ENCODE measurements around the gene CCDC74A.
"Not testable (repeated sequence)": the region's sequence is repeated elsewhere in the genome, so short reads cannot be mapped to it uniquely, and the experiment has no call there.

CCDC74A gene

DNA sequence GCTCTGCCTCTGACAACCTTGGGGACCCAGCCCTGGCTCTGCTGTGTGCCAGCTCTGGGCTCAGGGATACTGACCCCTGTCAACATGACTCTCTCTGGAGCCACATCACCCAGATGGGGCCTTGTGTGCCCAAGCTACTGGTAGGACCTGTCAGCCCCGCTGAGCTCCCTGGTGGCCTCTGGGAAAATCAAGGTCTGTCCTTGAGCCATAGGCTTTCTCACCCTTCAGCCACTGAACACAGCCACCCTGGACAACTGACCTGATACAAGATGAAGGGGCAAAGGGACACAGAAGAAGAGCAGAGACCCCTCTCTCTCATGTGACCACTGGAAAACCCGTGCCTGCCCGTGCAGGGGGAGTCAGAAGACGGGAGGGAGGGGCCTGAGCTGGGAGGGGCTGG, 7.8 kb downstream of the CCDC74A start:
- no peak for DNase-seq (ENCODE audit: low read depth)
- H3K4me3 ChIP-seq (ENCODE audit: low read length), result no peak overlapping the region
- TF ChIP-seq, protein P1, sequence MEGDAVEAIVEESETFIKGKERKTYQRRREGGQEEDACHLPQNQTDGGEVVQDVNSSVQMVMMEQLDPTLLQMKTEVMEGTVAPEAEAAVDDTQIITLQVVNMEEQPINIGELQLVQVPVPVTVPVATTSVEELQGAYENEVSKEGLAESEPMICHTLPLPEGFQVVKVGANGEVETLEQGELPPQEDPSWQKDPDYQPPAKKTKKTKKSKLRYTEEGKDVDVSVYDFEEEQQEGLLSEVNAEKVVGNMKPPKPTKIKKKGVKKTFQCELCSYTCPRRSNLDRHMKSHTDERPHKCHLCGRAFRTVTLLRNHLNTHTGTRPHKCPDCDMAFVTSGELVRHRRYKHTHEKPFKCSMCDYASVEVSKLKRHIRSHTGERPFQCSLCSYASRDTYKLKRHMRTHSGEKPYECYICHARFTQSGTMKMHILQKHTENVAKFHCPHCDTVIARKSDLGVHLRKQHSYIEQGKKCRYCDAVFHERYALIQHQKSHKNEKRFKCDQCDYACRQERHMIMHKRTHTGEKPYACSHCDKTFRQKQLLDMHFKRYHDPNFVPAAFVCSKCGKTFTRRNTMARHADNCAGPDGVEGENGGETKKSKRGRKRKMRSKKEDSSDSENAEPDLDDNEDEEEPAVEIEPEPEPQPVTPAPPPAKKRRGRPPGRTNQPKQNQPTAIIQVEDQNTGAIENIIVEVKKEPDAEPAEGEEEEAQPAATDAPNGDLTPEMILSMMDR (conservative IDR thresholded peaks at IDR 0.05; ENCODE audit: low read depth, low read length), result no peak

DNA sequence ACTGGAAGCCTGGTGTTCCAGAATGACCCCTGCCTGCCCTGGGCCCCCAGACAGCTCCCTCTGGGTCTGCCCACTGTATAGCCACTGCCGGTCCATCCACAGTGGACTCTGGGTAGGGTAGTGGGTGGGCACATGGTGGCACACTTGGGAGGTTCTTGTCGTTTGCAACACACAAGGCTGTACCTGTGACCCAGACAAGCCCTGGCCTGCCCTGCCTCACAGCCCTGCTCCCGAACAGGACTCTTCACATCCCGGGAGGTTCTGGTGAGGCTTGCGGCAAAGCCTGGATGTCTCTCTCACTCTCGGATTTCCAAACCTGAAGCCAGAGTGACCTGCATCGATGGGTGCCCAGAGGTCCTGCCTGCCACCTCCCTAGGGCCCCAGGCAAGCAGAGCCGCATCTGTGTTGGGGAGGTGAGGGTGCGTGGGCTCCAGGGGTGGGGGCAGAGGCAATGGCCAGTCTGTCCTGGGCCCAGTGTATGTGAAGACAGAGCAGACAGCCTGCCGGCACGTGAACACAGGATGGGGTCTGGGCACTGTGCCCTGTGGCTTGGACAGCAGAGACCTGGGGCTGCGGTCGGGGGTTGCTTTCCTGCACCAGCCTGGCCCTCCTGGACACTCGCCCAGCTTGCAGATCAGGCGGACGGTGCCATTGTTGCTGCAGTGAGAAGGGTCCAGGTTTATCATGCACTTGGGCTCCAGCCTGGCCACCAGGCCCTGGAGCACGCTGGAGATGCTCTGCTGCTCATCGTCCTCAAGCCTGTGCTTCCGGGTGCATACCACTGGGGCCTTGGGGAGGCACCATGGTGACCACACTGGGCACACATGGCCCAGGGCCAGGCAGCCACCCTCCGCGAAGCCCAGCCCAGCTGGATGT, 8.5 kb downstream of the CCDC74A start:
- H3K4me3 ChIP-seq (ENCODE audit: low read length); DNase-seq (ENCODE audit: low read depth): not testable (repeated sequence)

DNA sequence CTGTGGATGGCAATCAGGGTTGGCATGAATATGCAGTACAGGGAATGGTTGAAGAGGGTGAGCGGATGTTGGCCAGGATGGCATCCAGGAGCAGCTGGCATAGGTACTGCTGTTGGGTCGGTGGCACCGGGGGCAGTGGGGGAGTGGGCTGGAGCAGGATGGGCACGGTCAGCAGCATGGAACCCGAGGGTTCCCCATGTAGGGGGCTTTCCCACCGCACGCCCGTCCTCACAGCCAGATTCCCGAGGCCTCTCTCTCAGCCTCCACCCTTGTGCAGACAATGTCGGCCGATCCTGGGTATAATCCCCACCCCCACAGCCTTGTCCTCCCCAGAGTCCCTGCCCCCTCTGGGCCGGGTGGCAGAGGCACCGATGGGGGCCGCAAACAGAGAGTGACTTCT, 9.2 kb downstream of the CCDC74A start:
- DNase-seq (ENCODE audit: low read depth); H3K4me3 ChIP-seq (ENCODE audit: low read length): not testable (repeated sequence)

DNA sequence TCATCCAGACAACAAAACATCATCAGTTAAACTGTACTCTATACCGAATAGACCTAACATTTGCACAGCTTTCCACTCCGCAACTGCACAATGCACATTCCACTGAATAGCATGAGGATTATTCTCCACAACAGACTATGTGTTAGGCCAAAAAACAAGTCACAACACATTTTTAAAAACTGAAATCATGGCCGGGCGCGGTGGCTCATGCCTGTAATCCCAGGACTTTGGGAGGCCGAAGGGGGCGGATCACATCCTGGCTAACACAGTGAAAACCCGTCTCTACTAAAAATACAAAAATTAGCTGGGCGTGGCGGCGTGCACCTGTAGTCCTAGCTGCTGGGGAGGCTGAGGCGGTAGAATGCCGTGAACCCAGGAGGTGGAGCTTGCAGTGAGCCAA, 11.2 kb downstream of the CCDC74A start:
- H3K4me3 ChIP-seq (ENCODE audit: low read length); DNase-seq (ENCODE audit: low read depth): not testable (repeated sequence)

DNA sequence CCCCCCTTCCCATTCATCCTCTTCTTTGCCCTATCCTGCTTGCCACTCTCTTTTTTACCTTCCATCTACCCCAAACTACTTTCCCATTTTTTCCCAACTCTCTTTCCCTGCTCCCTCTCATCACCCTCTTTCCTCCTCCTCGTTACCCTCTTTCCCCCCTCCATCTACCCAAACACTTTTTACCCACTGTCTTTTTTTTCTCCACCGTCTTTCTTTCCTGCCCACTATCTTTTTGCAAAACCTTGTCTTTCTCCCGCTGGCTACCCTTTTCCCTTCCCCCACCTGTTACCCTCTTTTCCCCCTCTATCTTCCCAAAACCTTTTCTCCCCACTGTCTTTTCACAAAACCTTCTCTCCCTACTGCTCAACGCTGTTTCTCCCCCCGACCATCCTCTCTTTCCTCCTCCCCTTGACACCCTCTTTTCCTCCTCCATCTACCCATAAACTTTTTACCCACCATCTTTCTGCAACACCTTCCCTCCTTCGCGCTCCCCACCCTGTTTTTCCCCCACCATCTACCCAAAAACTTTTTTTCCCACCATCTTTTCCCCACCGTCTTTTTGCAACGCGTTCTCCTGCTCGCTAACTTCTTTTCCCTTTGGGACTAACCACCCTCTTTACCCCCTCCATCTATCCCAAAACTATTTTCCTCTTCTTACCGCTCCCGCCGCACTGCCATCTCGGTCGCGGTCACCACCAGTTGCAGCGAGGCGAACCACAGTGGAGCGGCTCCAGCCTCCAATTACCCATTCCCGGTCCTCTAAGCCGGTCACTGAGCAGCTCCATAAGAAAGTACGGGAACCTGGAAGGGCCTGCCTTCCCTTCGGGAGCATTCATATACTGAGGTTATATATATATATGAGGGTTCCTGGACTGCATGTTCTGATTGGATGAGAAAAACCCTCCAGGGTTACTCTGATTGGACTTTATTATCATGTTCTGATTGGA, 15.0 kb downstream of the CCDC74A start:
- TF ChIP-seq, protein P1 (conservative IDR thresholded peaks at IDR 0.05; ENCODE audit: low read depth, low read length), result no peak
- DNase-seq (ENCODE audit: low read depth), result no peak
- H3K4me3 ChIP-seq (ENCODE audit: low read length), result no peak overlapping the region

DNA sequence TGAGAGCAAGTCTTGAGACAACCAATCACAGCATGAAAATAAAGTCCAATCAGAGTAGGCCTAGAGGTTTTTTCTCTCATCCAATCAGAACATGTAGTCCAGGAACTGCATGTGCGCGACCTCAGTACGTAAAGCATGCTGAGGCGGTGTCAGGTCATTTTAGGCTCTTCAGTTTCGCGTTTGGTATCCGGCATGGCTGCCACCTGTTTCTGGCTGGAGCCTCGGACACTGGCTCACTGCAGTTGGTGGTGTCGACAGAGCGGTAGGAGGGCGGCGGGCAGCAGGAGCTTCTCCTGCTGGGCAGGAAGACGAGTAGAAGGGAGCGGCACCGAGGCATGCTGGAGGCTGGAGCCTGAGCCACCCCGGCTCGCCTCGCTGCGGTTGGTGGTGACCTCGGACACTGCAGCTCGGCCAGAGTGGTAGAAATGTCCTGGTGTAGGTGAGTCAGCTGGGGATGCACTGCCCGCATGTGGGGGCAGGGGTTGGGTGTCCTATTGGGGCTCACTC, 15.8 kb downstream of the CCDC74A start:
- TF ChIP-seq, protein P1 (conservative IDR thresholded peaks at IDR 0.05; ENCODE audit: low read depth, low read length), result no peak
- DNase-seq (ENCODE audit: low read depth), result no peak
- no peak overlapping the region for H3K4me3 ChIP-seq (ENCODE audit: low read length)

DNA sequence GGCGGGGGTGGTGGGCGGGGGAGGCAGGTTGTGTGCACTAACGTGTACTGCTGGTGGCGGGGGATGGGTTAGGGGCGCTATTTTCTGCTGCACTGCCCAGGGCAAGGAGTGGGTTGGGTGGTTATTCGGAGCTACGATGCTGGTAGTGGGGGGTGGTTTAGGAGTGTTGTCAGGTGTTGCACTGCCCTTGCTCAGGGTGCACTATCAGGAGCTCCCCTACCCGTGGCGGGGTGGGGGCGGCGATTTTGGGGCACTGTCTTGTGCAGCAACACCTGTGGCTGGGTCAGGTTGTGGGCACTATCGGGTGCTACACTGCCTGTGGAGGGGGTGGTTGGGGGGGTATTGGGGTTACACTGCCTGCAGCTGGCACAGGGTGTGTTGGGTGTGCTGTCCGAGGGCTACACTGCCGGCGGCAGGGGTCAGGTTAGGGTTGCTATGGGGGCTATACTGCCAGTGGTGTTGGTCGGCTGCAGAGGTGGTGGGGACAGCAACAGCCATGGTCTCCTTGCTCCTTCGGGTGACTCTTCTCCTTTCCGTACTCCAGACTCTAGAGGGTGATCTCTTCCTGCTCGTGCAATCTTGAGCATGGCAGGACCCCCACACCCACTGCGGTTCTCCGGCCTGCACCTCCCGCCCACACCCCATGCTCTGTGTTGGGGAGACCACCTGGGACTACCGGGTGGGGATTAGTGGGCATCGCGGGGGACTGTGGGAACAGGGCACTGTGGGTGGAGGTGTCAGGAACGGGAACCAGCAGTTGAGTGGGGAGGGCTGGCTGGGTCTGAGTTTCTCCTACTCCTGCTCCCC, 16.5 kb downstream of the CCDC74A start:
- not testable (repeated sequence) for H3K4me3 ChIP-seq (ENCODE audit: low read length); DNase-seq (ENCODE audit: low read depth)

DNA sequence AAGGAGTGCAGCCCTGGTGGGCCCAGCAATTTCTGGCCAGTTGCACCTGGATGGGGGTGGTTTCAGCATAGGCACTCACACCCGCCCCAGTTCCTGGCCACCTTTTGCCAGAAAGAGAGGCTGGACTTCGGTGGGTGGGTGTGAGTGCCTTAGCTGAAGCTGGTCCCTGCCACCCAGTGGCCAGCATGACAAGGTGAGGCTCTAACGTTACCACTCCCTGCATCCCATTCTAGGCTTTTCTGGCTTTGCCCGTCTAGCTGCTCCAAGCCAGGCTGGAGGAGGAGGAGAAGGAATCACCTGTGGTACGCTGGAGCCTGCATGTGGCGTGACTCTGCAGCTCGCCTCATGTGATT, 17.1 kb downstream of the CCDC74A start:
- H3K4me3 ChIP-seq (ENCODE audit: low read length); DNase-seq (ENCODE audit: low read depth): not testable (repeated sequence)

DNA sequence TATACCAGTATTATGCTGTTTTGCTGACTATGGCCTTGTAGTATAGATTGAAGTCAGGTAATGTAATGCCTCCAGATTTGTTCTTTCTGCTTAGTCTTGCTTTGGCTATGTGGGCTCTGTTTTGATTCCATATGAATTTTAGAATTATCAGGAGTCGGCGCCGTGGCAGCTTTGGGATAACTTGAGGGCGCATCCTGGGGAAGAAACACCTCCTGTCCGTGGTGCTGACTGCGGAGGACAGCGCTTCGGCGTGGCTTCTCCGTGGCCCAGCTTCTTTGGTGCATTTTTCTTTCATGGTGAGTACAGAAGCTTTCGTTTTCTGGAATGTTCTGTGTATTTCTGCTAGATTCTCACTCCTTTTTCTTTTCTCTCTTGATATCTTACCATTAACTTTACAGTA, 25.2 kb downstream of the CCDC74A start:
- DNase-seq (ENCODE audit: low read depth), result no peak
- TF ChIP-seq, protein P1 (conservative IDR thresholded peaks at IDR 0.05; ENCODE audit: low read depth, low read length), result no peak
- H3K4me3 ChIP-seq (ENCODE audit: low read length), result no peak overlapping the region
